Pancreas (tissue), 10 donors: ENCODE data around the gene PIAS2. TPM values are rescaled to one million over a fixed set of nuclear protein-coding genes. Genes with fewer than 3 reads are reported as not detected.
"Not testable (repeated sequence)": the region's sequence is repeated elsewhere in the genome, so short reads cannot be mapped to it uniquely, and the experiment has no call there.

Experiments used
- ATAC-seq, 4 donors: fragments of 200-7000 bp; cut with Tn5 transposase; one replicate each; pipeline versions ENCODE4 v1.8.0 to v1.9.1; 2020; ENCODE audit warnings: mild to moderate bottlenecking in 4 of 4, moderate library complexity in 4 of 4
- DNase-seq, 6 donors: peaks; one replicate each; pipeline ENCODE4 v3.0.0-alpha.2; 2020
- FAIRE-seq: peaks from 2 replicates; lab custom pipeline; 2012; peaks lifted over from hg19 to GRCh38; lab: Jason Lieb, UNC
- H3K27ac ChIP-seq, 4 donors: fragments of 200-600 bp; sonication (generic); 1 replicate in 3 of 4; 2 replicates in 1 of 4; pipeline versions ENCODE4 v1.5.0 to v1.8.0; 2020
- H3K27me3 ChIP-seq, 4 donors: fragments of 200-600 bp; one replicate each; pipeline ENCODE4 v1.8.0; 2021
- H3K36me3 ChIP-seq, 3 donors: fragments of 200-600 bp; sonication (generic) in 1 of 3; one replicate each; pipeline versions ENCODE4 v1.5.0 to v1.8.0; 2020 to 2021
- H3K4me1 ChIP-seq, 3 donors: fragments of 200-600 bp; one replicate each; pipeline ENCODE4 v1.8.0; 2021
- H3K4me3 ChIP-seq, 4 donors: fragments of 200-600 bp; sonication (generic) in 2 of 4; one replicate each; pipeline versions ENCODE4 v1.5.0 to v1.8.0; 2020 to 2021
- H3K9me3 ChIP-seq, 4 donors: fragments of 200-600 bp; one replicate each; pipeline ENCODE4 v1.8.0; 2021
- CTCF ChIP-seq, 4 donors: fragments of 200-600 bp; sonication (generic) in 3 of 4; IDR thresholded peaks; one replicate each; pipeline versions ENCODE4 v1.5.0 to v1.8.0; 2021; ENCODE audit warnings: antibody characterized with exemption in 4 of 4
- WGBS, 2 donors: extraction: QIAGEN DNeasy Blood & Tissue Kit; methylation state at CpG; one replicate each; pipeline ENCODE4 v1.1.7; 2013; 5-methylcytosine and 5-hydroxymethylcytosine counted together
- intact Hi-C, 3 donors: fragments of 100-400 bp; cut with DNase I; formaldehyde crosslinking; loops; one replicate each; pipeline versions ENCODE4 v1.11.1 to v1.14.2; 2022
- polyA plus RNA-seq, 2 donors: library from polyadenylated mRNA; stranded (reverse); fragments of 200-250 nt; gene quantifications; one replicate each; pipeline ENCODE4 v1.2.3, GENCODE V29; 2013
- total RNA-seq, 6 donors: library from RNA; stranded (reverse); fragmentation: NEBNext Ultra II Directional in 4 of 6; extraction: Animal tissue kit (Norgen Biotek cat#: 25700) in 4 of 6; gene quantifications; one replicate each; pipeline versions ENCODE4 v1.2.1 to v1.2.4, GENCODE V29; 2021 to 2023
- donor health status: healthy with polysubstance abuse.
- donor health status: DM: no; HTN: no; CAD: no; lungs with moderate emphysema.
- donor health status: DM: no; HTN: no; CAD: no.
- donor health status: control.
- donor health status: control.
- donor health status: Bipolar disorder and iron deficiency.
- donor health status: DM: yes; HTN: yes; CAD: no.
- donor health status: DM: no; HTN: no; CAD: no.
- donor health status: DM: no; HTN: no; CAD: no.
- donor health status: DM: yes; HTN: yes; CAD: no.

Gene PIAS2
- total RNA-seq (10 to 100 TPM in 5 of 6 donors, 1 to 10 TPM in 1; 9.9 to 17.6 (median 12.9) TPM), polyA plus RNA-seq (1 to 10 TPM; 2.8 to 3.5 TPM)

- peak; percentile 94 to 96 (median 95) for ATAC-seq
- no peak for FAIRE-seq
- H3K27me3 ChIP-seq = no peaks in the 10 kb centered on the region
- intact Hi-C loops = no loop called here
- no peaks in the 10 kb centered on the region for H3K36me3 ChIP-seq
- DNase-seq = peak; percentile 69 to 91 (median 79)
- WGBS, 2 donors = 1% methylated on average over 45 to 107 of the region's 107 CpGs
- H3K4me3 ChIP-seq = peak within 1 kb of the TSS; percentile 70 to 87 (median 76)
- H3K9me3 ChIP-seq = no peaks in the 10 kb centered on the region
- TF ChIP-seq CTCF (IDR thresholded peaks at IDR 0.05) = no peak
- H3K27ac ChIP-seq = peak within 1 kb of the TSS; percentile 57 to 79 (median 77)
- peaks cover 3 to 9% (median 8%) of the 10 kb centered on the region in 3 donors for H3K4me1 ChIP-seq
Observed at GRCh38 chr18:46917108-46917802, at the start of gene PIAS2, which contains the start of gene KATNAL2. Gene PIAS2 (minus strand): TSS chr18:46917507. CDS start chr18:46917345, 162 bp downstream. Gene KATNAL2 (plus strand): TSS chr18:46917602. CDS start chr18:46946873, 29,271 bp downstream.

GRCh38 chr18:46966266-46966665, 49.0 kb upstream of the PIAS2 start:
- H3K9me3 ChIP-seq, FAIRE-seq, intact Hi-C loops, ATAC-seq, H3K36me3 ChIP-seq, H3K27ac ChIP-seq, H3K27me3 ChIP-seq, H3K4me3 ChIP-seq, H3K4me1 ChIP-seq, DNase-seq: not testable (repeated sequence)
- WGBS, 2 donors = no CpG with 5 or more reads among the region's 10 CpGs

GRCh38 chr18:46964579-46965293, 47.4 kb upstream of the PIAS2 start:
- H3K27me3 ChIP-seq, H3K4me3 ChIP-seq, intact Hi-C loops, H3K36me3 ChIP-seq, H3K4me1 ChIP-seq, H3K27ac ChIP-seq, FAIRE-seq, DNase-seq, H3K9me3 ChIP-seq: not testable (repeated sequence)
- peak; percentile 21 to 48 (median 30) for ATAC-seq
- WGBS, 2 donors = 79 to 87% methylated on average over 8 of the region's 31 CpGs

- DNase-seq, intact Hi-C loops, H3K4me1 ChIP-seq, H3K9me3 ChIP-seq, H3K27ac ChIP-seq, H3K27me3 ChIP-seq, H3K36me3 ChIP-seq, FAIRE-seq, H3K4me3 ChIP-seq: not testable (repeated sequence)
- 95% methylated on average over 4 of the region's 79 CpGs; no CpG with 5 or more reads in 1 of the 2 donors for WGBS, 2 donors
- ATAC-seq = peak in 3 of 4 donors; percentile 19 to 57 (median 51)
Observed at GRCh38 chr18:46963656-46964578, 46.6 kb upstream of the PIAS2 start.

GRCh38 chr18:46958209-46958608, 40.9 kb upstream of the PIAS2 start:
- FAIRE-seq = no peak
- Histone ChIP-seq H3K4me1 (no peaks in the 10 kb centered on the region), H3K4me3 (no peak overlapping the region), H3K36me3 (no peaks in the 10 kb centered on the region), H3K27me3 (no peaks in the 10 kb centered on the region), H3K9me3 (no peaks in the 10 kb centered on the region), H3K27ac (no peak overlapping the region)
- WGBS, 2 donors = 89 to 91% methylated on average over 4 of the region's 4 CpGs
- DNase-seq = no peak
- TF ChIP-seq CTCF (IDR thresholded peaks at IDR 0.05) = no peak
- no peak for ATAC-seq
- intact Hi-C loops = no loop called here

- intact Hi-C loops = no loop called here
- Histone ChIP-seq H3K4me3 (no peak overlapping the region), H3K27ac (no peak overlapping the region), H3K36me3 (no peaks in the 10 kb centered on the region), H3K4me1 (no peaks in the 10 kb centered on the region), H3K27me3 (no peaks in the 10 kb centered on the region), H3K9me3 (no peaks in the 10 kb centered on the region)
- FAIRE-seq = no peak
- no peak for ATAC-seq
- no peak for TF ChIP-seq CTCF (IDR thresholded peaks at IDR 0.05)
- DNase-seq = no peak
- 61 to 67% methylated on average over 5 of the region's 5 CpGs for WGBS, 2 donors
Observed at GRCh38 chr18:46953195-46953594, 35.9 kb upstream of the PIAS2 start.
